IMR-90 (cell line): ENCODE results near the gene LYPD3. TPM values are rescaled to one million over a fixed set of nuclear protein-coding genes. Genes with fewer than 3 reads are reported as not detected.

Experiments used
- ATAC-seq: fragments of 200-7000 bp; cut with Tn5 transposase; 2 replicates; pipeline ENCODE4 v1.9.1; 2020; ENCODE audit warnings: low read depth, mild to moderate bottlenecking, moderate library complexity
- BruUV-seq: library from RNA; stranded (reverse); fragments of 400-500 nt; replicated peaks from 2 replicates; lab custom pipeline; 2021; lab: Mats Ljungman, UMichigan
- CTCF ChIA-PET: fragments of 300-600 bp; formaldehyde crosslinking; extraction: SDS; loops from one replicate; lab custom pipeline; 2021; ENCODE audit warnings: antibody characterized with exemption; lab: Yijun Ruan, JAX
- POLR2A ChIA-PET: fragments of 300-600 bp; sonication (Branson Sonifier 250); formaldehyde crosslinking; loops from one replicate; lab custom pipeline; 2022; ENCODE audit warnings: antibody characterized with exemption; ENCODE audit not compliant: unreplicated experiment; lab: Charles Lee
- DNase-seq: peaks from one replicate; pipeline ENCODE4 v3.0.0; 2013
- H2AFZ ChIP-seq: replicated peaks from 2 replicates; pipeline ENCODE3; 2013; ENCODE audit warnings: low read length, mild to moderate bottlenecking; ENCODE audit not compliant: poor library complexity
- H2AK5ac ChIP-seq: 2 replicates; pipeline ENCODE4 v1.6.1; 2013; ENCODE audit warnings: low read depth, low read length, inconsistent platforms
- H2AK9ac ChIP-seq: replicated peaks from 2 replicates; pipeline ENCODE3; 2013; ENCODE audit warnings: mild to moderate bottlenecking, low read depth, low read length, moderate library complexity; ENCODE audit not compliant: poor library complexity
- H2BK120ac ChIP-seq: 2 replicates; pipeline ENCODE4 v1.6.1; 2013; ENCODE audit warnings: low read depth, low read length, inconsistent platforms
- H2BK15ac ChIP-seq: 3 replicates; pipeline ENCODE4 v1.6.1; 2013; ENCODE audit warnings: low read depth, low read length, inconsistent platforms
- H2BK20ac ChIP-seq: 2 replicates; pipeline ENCODE4 v1.6.1; 2013; ENCODE audit warnings: low read depth, mild to moderate bottlenecking, inconsistent platforms, low read length, moderate library complexity
- H2BK5ac ChIP-seq: 2 replicates; pipeline ENCODE4 v1.6.1; 2013; ENCODE audit warnings: mild to moderate bottlenecking, low read depth, low read length, inconsistent platforms; ENCODE audit not compliant: poor library complexity, severe bottlenecking
- H3K14ac ChIP-seq: replicated peaks from 2 replicates; pipeline ENCODE4 v1.6.1; 2013; ENCODE audit warnings: low read depth, low read length, inconsistent platforms
- H3K18ac ChIP-seq: 2 replicates; pipeline ENCODE4 v1.6.1; 2013; ENCODE audit warnings: low read depth, low read length, control low read depth
- H3K23ac ChIP-seq: 2 replicates; pipeline ENCODE4 v1.6.1; 2013; ENCODE audit warnings: low read depth, low read length, inconsistent platforms
- H3K27ac ChIP-seq: 2 replicates; pipeline ENCODE4 v1.5.1; 2013; ENCODE audit warnings: mild to moderate bottlenecking, control low read depth, low read length; ENCODE audit not compliant: insufficient read depth
- H3K27me3 ChIP-seq: 2 replicates; pipeline ENCODE4 v1.6.1; 2013; ENCODE audit warnings: low read length; ENCODE audit not compliant: control insufficient read depth, insufficient read depth
- H3K36me3 ChIP-seq: 2 replicates; pipeline ENCODE4 v1.6.1; 2013; ENCODE audit warnings: low read length, mixed read lengths; ENCODE audit not compliant: control insufficient read depth, insufficient read depth
- H3K4ac ChIP-seq: 2 replicates; pipeline ENCODE4 v1.6.1; 2013; ENCODE audit warnings: low read depth, low read length, inconsistent platforms
- H3K4me1 ChIP-seq: 2 replicates; pipeline ENCODE4 v1.6.1; 2013; ENCODE audit warnings: low read length, mixed read lengths; ENCODE audit not compliant: control insufficient read depth, insufficient read depth
- H3K4me2 ChIP-seq: 2 replicates; pipeline ENCODE4 v1.6.1; 2013; ENCODE audit warnings: low read depth, mild to moderate bottlenecking, control low read depth, low read length, moderate library complexity
- H3K4me3 ChIP-seq: 2 replicates; pipeline ENCODE4 v1.5.1; 2013; ENCODE audit warnings: low read depth, mild to moderate bottlenecking, control low read depth, low read length, moderate library complexity; ENCODE audit not compliant: insufficient read depth
- H3K56ac ChIP-seq: 2 replicates; pipeline ENCODE4 v1.6.1; 2013; ENCODE audit warnings: low read length, inconsistent platforms; ENCODE audit not compliant: insufficient read depth; ENCODE audit errors: extremely low read depth
- H3K79me1 ChIP-seq, 2 experiments: 2 replicates each; pipeline ENCODE4 v1.6.1; 2013; ENCODE audit warnings: low read length in 2 of 2, inconsistent platforms in 1 of 2, low read depth in 1 of 2
- H3K9ac ChIP-seq: 2 replicates; pipeline ENCODE4 v1.6.1; 2013; ENCODE audit warnings: low read depth, low read length, control low read depth
- H3K9me1 ChIP-seq: 2 replicates; pipeline ENCODE4 v1.6.1; 2013; ENCODE audit warnings: low read length, inconsistent platforms; ENCODE audit not compliant: insufficient read depth
- H3K9me3 ChIP-seq: 2 replicates; pipeline ENCODE4 v1.6.1; 2013; ENCODE audit warnings: low read length; ENCODE audit not compliant: control insufficient read depth, insufficient read depth
- H4K20me1 ChIP-seq: 2 replicates; pipeline ENCODE4 v1.6.1; 2013; ENCODE audit warnings: low read length, inconsistent platforms; ENCODE audit not compliant: insufficient read depth
- H4K5ac ChIP-seq: 2 replicates; pipeline ENCODE4 v1.6.1; 2013; ENCODE audit warnings: mild to moderate bottlenecking, low read depth, low read length, control low read depth
- H4K8ac ChIP-seq, 2 experiments: 2 replicates each; pipeline ENCODE4 v1.6.1; 2013; ENCODE audit warnings: low read depth in 2 of 2, low read length in 2 of 2, control low read depth in 1 of 2, inconsistent platforms in 1 of 2
- H4K91ac ChIP-seq: 2 replicates; pipeline ENCODE4 v1.6.1; 2013; ENCODE audit warnings: low read depth, low read length, inconsistent platforms; ENCODE audit not compliant: insufficient read depth
- BHLHE40 ChIP-seq: fragments of 150-350 bp; IDR thresholded peaks from 2 replicates; pipeline ENCODE4 v1.6.1; 2016; ENCODE audit warnings: mild to moderate bottlenecking, low read depth, low read length
- CTCF ChIP-seq: conservative IDR thresholded peaks from 2 replicates; pipeline ENCODE4 v1.5.1; 2012; ENCODE audit warnings: mild to moderate bottlenecking, low read depth, low read length, improper control_type of control experiment
- FOS ChIP-seq: fragments of 150-350 bp; IDR thresholded peaks from 2 replicates; pipeline ENCODE4 v1.6.1; 2016; ENCODE audit warnings: low read depth, low read length
- SMC3 ChIP-seq: fragments of 150-350 bp; IDR thresholded peaks from 2 replicates; pipeline ENCODE4 v1.6.1; 2016; ENCODE audit warnings: low read depth, mild to moderate bottlenecking, antibody characterized with exemption, low read length, moderate library complexity
- USF2 ChIP-seq: fragments of 150-350 bp; IDR thresholded peaks from 2 replicates; pipeline ENCODE4 v1.6.1; 2017; ENCODE audit warnings: mild to moderate bottlenecking, antibody characterized with exemption, low read length, low read depth
- WGBS, 2 experiments: methylation state at CpG; one replicate each; pipeline versions ENCODE4 v1.1.5 to v1.1.7; 2013; ENCODE audit warnings: missing lambda C conversion rate in 2 of 2; ENCODE audit not compliant: insufficient read length in 1 of 2; ENCODE audit errors: extremely low coverage in 2 of 2; 5-methylcytosine and 5-hydroxymethylcytosine counted together
- dilution Hi-C: fragments of 300-500 bp; cut with HindIII; formaldehyde crosslinking; loops from one replicate; pipeline ENCODE4 v1.14.3; 2018; ENCODE audit warnings: low sequenced_read_pairs; ENCODE audit not compliant: unreplicated experiment
- in situ Hi-C: fragments of 300-500 bp; cut with MboI; formaldehyde crosslinking; loops from 3 replicates; pipeline ENCODE4 v1.14.3; 2019; ENCODE audit warnings: low sequenced_read_pairs, inconsistent platforms, mixed read lengths
- intact Hi-C: fragments of 100-400 bp; cut with micrococcal nuclease; formaldehyde crosslinking; loops from 2 replicates; pipeline ENCODE4 v1.10.0; 2022
- polyA plus RNA-seq, 3 experiments: library from polyadenylated mRNA; depleted of rRNA; stranded (reverse); fragments of >200 nt; gene quantifications; 2 replicates each; pipeline ENCODE4 v1.2.3, GENCODE V29; 2012; ENCODE audit warnings: low replicate concordance in 1 of 3
- total RNA-seq: library from RNA; depleted of rRNA; stranded (reverse); fragments of >200 nt; gene quantifications from 2 replicates; pipeline ENCODE4 v1.2.3, GENCODE V29; 2012

The LYPD3 gene
- total and polyA plus RNA-seq, 2 of the 4 experiments (the other 2 are of a cell fraction) = 0.18 to 1.1 TPM

- Histone ChIP-seq H2BK5ac (no peak overlapping the region), H3K4me3 (no peak overlapping the region), H3K4me2 (no peak overlapping the region), H3K4ac (no peak overlapping the region), H2BK120ac (no peak overlapping the region), H2AK9ac (no peak overlapping the region), H3K4me1 (no peaks in the 10 kb centered on the region), H4K8ac (no peak overlapping the region), H2AFZ (no peak overlapping the region), H4K20me1 (no peaks in the 10 kb centered on the region), H3K23ac (no peak overlapping the region), H3K9me1 (no peaks in the 10 kb centered on the region), H4K5ac (no peak overlapping the region), H3K79me1 (no peaks in the 10 kb centered on the region), H3K9me3 (no peaks in the 10 kb centered on the region), H2BK15ac (no peak overlapping the region), H3K36me3 (no peaks in the 10 kb centered on the region), H2AK5ac (no peak overlapping the region), H3K14ac (no peak overlapping the region), H4K91ac (no peak overlapping the region), H3K27ac (no peak overlapping the region), H3K9ac (no peak overlapping the region), H3K56ac (no peak overlapping the region), H3K18ac (no peak overlapping the region), H2BK20ac (no peak overlapping the region), H3K27me3 (peaks cover 14% of the 10 kb centered on the region)
- in situ Hi-C loops (loop anchor here (10.0 kb wide), 1 partner anchor 319 kb away; no protein-coding TSS in a partner anchor), dilution Hi-C loops (no loop called here), intact Hi-C loops (loop anchor here (2.0 to 10.0 kb wide), 2 partner anchors 149 to 319 kb away; no protein-coding TSS in a partner anchor)
- CTCF ChIA-PET = no interaction called here
- BruUV-seq = no TSS peak
- ATAC-seq = no peak
- no peak for DNase-seq
- no peak for TF ChIP-seq BHLHE40
- no peak for TF ChIP-seq SMC3
- TF ChIP-seq USF2 = no peak
- no peak for TF ChIP-seq CTCF
- no peak for TF ChIP-seq FOS
- POLR2A ChIA-PET = interaction anchor here (0.6 kb wide), 1 partner anchor 42 kb away, joined by 5 read pairs; no protein-coding TSS in a partner anchor
- no CpG with 5 or more reads among the region's 5 CpGs for WGBS, 2 experiments
These were observed 41.6 kb downstream of the LYPD3 start for GRCh38 chr19:43423779-43424178.
